Fibroblast of skin of right quadriceps (primary cell): ENCODE measurements around the gene COASY.
A peak's percentile ranks its signal among the peaks of the same experiment; 100 is the strongest.

Source experiments
- DNase-seq: peaks from one replicate; pipeline ENCODE4 v3.0.0-alpha.2; 2013

The COASY gene

GRCh38 chr17:42561897-42562387 is at the start of gene COASY:
TSS of gene COASY (plus strand) at chr17:42562148. CDS start at chr17:42562623, 475 bp downstream.
- DNase-seq = peak; percentile 98

- DNase-seq = no peak
Observed at GRCh38 chr17:42512246-42512645, 49.7 kb upstream of the COASY start.

GRCh38 chr17:42512733-42513251 is 49.2 kb upstream of the COASY start:
- DNase-seq = no peak

GRCh38 chr17:42513686-42514085 is 48.3 kb upstream of the COASY start:
- DNase-seq = no peak

GRCh38 chr17:42514279-42514678 is 47.7 kb upstream of the COASY start:
- no peak for DNase-seq

GRCh38 chr17:42514867-42515266 is 47.1 kb upstream of the COASY start:
- DNase-seq = no peak

GRCh38 chr17:42517516-42517915 is 44.4 kb upstream of the COASY start:
- peak; percentile 92 for DNase-seq

- peak; percentile 98 for DNase-seq
Observed at GRCh38 chr17:42518046-42518754, 43.7 kb upstream of the COASY start.

- DNase-seq = peak; percentile 39
Observed at GRCh38 chr17:42518755-42519545, 43.0 kb upstream of the COASY start.

- peak; percentile 100 for DNase-seq
Observed at GRCh38 chr17:42519546-42520491, 42.1 kb upstream of the COASY start.

GRCh38 chr17:42520540-42520951 is 41.4 kb upstream of the COASY start:
- DNase-seq = no peak

- no peak for DNase-seq
Observed at GRCh38 chr17:42521036-42521435, 40.9 kb upstream of the COASY start.

- DNase-seq = no peak
Observed at GRCh38 chr17:42521666-42522262, 40.2 kb upstream of the COASY start.

GRCh38 chr17:42522263-42522790 is 39.6 kb upstream of the COASY start:
- DNase-seq = no peak

- no peak for DNase-seq
Observed at GRCh38 chr17:42522798-42523278, 39.1 kb upstream of the COASY start.

- peak; percentile 88 for DNase-seq
Observed at GRCh38 chr17:42525221-42525620, 36.7 kb upstream of the COASY start.

GRCh38 chr17:42526031-42526444 is 35.9 kb upstream of the COASY start:
- peak; percentile 68 for DNase-seq

- no peak for DNase-seq
Observed at GRCh38 chr17:42527932-42528331, 34.0 kb upstream of the COASY start.

GRCh38 chr17:42529061-42529460 is 32.9 kb upstream of the COASY start:
- DNase-seq = no peak

- no peak for DNase-seq
Observed at GRCh38 chr17:42530952-42531454, 30.9 kb upstream of the COASY start.
